Stimulated activated CD8-positive, alpha-beta memory T cell treated with anti-CD3 and anti-CD28 coated beads, Interleukin-12 subunit alpha, Interleukin-12 subunit beta, amount 100 ng/mL, for 1 hour (primary cell): ENCODE results near the gene MND1.

ENCODE experiments used
- DNase-seq: peaks from one replicate; pipeline ENCODE4 v3.0.0-alpha.2; 2020; ENCODE audit warnings: low read depth

The MND1 gene

GRCh38 chr4:153346563-153346962 lies 2.1 kb downstream of the MND1 start:
- no peak for DNase-seq

- no peak for DNase-seq
Observed at GRCh38 chr4:153347117-153347516, 2.6 kb downstream of the MND1 start.

GRCh38 chr4:153348006-153348405 lies 3.5 kb downstream of the MND1 start:
- no peak for DNase-seq

- no peak for DNase-seq
Observed at GRCh38 chr4:153349206-153349805, 4.8 kb downstream of the MND1 start.

GRCh38 chr4:153362184-153362583 lies 17.7 kb downstream of the MND1 start:
- DNase-seq, result no peak

- no peak for DNase-seq
Observed at GRCh38 chr4:153364061-153364460, 19.6 kb downstream of the MND1 start.

- no peak for DNase-seq
Observed at GRCh38 chr4:153365003-153365402, 20.5 kb downstream of the MND1 start.

- DNase-seq, result no peak
Observed at GRCh38 chr4:153366486-153366885, 22.0 kb downstream of the MND1 start.

- DNase-seq, result no peak
Observed at GRCh38 chr4:153367092-153367491, 22.6 kb downstream of the MND1 start.

- no peak for DNase-seq
Observed at GRCh38 chr4:153369021-153369420, 24.5 kb downstream of the MND1 start.

- no peak for DNase-seq
Observed at GRCh38 chr4:153371701-153372234, 27.3 kb downstream of the MND1 start.

GRCh38 chr4:153372967-153373562 lies 28.6 kb downstream of the MND1 start:
- DNase-seq, result no peak

GRCh38 chr4:153374442-153374841 lies 30.0 kb downstream of the MND1 start:
- no peak for DNase-seq

- DNase-seq, result no peak
Observed at GRCh38 chr4:153375303-153375702, 30.8 kb downstream of the MND1 start.

- DNase-seq, result no peak
Observed at GRCh38 chr4:153383131-153383530, 38.6 kb downstream of the MND1 start.

- DNase-seq, result no peak
Observed at GRCh38 chr4:153384160-153384559, 39.7 kb downstream of the MND1 start.

- DNase-seq, result no peak
Observed at GRCh38 chr4:153385784-153386183, 41.3 kb downstream of the MND1 start.

- no peak for DNase-seq
Observed at GRCh38 chr4:153387981-153388380, 43.5 kb downstream of the MND1 start.

GRCh38 chr4:153393397-153393796 lies 48.9 kb downstream of the MND1 start:
- DNase-seq, result no peak

- DNase-seq, result no peak
Observed at GRCh38 chr4:153394945-153395344, 50.5 kb downstream of the MND1 start.

GRCh38 chr4:153398713-153399112 lies 54.2 kb downstream of the MND1 start:
- no peak for DNase-seq

- DNase-seq, result no peak
Observed at GRCh38 chr4:153399358-153399757, 54.9 kb downstream of the MND1 start.

GRCh38 chr4:153401501-153401900 lies 57.0 kb downstream of the MND1 start:
- DNase-seq, result no peak

GRCh38 chr4:153402366-153402765 lies 57.9 kb downstream of the MND1 start:
- no peak for DNase-seq
